PFSK-1 (cell line): ENCODE measurements around the gene COQ9.

Experiments
- POLR2AphosphoS5 ChIP-seq: IDR thresholded peaks from 2 replicates; pipeline ENCODE4 v1.6.1; 2012; ENCODE audit warnings: low read depth, mild to moderate bottlenecking, control low read depth, low read length, moderate library complexity
- SIN3A ChIP-seq: IDR thresholded peaks from 2 replicates; pipeline ENCODE4 v1.6.1; 2012; ENCODE audit warnings: mild to moderate bottlenecking, low read length, moderate library complexity, borderline replicate concordance; ENCODE audit not compliant: insufficient read depth
- TAF1 ChIP-seq: IDR thresholded peaks from 2 replicates; pipeline ENCODE4 v1.6.1; 2012; ENCODE audit warnings: low read length, control low read depth, borderline replicate concordance; ENCODE audit not compliant: insufficient read depth
- TF ChIP-seq, protein P1 (sequence below), 2 experiments: IDR thresholded peaks; 2 replicates each; pipeline versions ENCODE4 v1.6.1 to v1.8.0; 2011 to 2012; ENCODE audit warnings: low read depth in 2 of 2, low read length in 2 of 2, control low read depth in 1 of 2, inconsistent platforms in 1 of 2, mild to moderate bottlenecking in 1 of 2, moderate library complexity in 1 of 2; ENCODE audit not compliant: insufficient read depth in 1 of 2

GRCh38 chr16:57432505-57432904 lies 14.8 kb upstream of the COQ9 start:
- TF ChIP-seq POLR2AphosphoS5 (no peak), TAF1 (no peak), SIN3A (no peak)
- TF ChIP-seq, protein P1, sequence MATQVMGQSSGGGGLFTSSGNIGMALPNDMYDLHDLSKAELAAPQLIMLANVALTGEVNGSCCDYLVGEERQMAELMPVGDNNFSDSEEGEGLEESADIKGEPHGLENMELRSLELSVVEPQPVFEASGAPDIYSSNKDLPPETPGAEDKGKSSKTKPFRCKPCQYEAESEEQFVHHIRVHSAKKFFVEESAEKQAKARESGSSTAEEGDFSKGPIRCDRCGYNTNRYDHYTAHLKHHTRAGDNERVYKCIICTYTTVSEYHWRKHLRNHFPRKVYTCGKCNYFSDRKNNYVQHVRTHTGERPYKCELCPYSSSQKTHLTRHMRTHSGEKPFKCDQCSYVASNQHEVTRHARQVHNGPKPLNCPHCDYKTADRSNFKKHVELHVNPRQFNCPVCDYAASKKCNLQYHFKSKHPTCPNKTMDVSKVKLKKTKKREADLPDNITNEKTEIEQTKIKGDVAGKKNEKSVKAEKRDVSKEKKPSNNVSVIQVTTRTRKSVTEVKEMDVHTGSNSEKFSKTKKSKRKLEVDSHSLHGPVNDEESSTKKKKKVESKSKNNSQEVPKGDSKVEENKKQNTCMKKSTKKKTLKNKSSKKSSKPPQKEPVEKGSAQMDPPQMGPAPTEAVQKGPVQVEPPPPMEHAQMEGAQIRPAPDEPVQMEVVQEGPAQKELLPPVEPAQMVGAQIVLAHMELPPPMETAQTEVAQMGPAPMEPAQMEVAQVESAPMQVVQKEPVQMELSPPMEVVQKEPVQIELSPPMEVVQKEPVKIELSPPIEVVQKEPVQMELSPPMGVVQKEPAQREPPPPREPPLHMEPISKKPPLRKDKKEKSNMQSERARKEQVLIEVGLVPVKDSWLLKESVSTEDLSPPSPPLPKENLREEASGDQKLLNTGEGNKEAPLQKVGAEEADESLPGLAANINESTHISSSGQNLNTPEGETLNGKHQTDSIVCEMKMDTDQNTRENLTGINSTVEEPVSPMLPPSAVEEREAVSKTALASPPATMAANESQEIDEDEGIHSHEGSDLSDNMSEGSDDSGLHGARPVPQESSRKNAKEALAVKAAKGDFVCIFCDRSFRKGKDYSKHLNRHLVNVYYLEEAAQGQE (IDR thresholded peaks at IDR 0.05; ENCODE audit: insufficient read depth in 1 of 2, low read depth in 2 of 2, low read length in 2 of 2), result no peak
